GM23248 (cell line): ENCODE results near the gene LGR6. TPM values are rescaled to one million over a fixed set of nuclear protein-coding genes. Genes with fewer than 3 reads are reported as not detected.

Experiments used
- DNase-seq: peaks from one replicate; pipeline ENCODE4 v3.0.0-alpha.2; 2015
- H2AFZ ChIP-seq: fragments of 200-600 bp; sonication (generic); 2 replicates; pipeline ENCODE4 v1.6.1; 2016; ENCODE audit warnings: antibody characterized with exemption
- H3F3A ChIP-seq: fragments of 200-600 bp; sonication (generic); 2 replicates; pipeline ENCODE4 v1.6.1; 2016; ENCODE audit warnings: mild to moderate bottlenecking, antibody characterized with exemption, mixed run types; ENCODE audit not compliant: insufficient read depth
- H3K27ac ChIP-seq: fragments of 200-600 bp; sonication (generic); 2 replicates; pipeline ENCODE4 v1.5.1; 2016; ENCODE audit warnings: mild to moderate bottlenecking
- H3K27me3 ChIP-seq: fragments of 200-600 bp; sonication (generic); replicated peaks from 2 replicates; pipeline ENCODE4 v1.6.1; 2016; ENCODE audit warnings: mild to moderate bottlenecking; ENCODE audit not compliant: insufficient read depth
- H3K36me3 ChIP-seq: fragments of 200-600 bp; sonication (generic); 2 replicates; pipeline ENCODE4 v1.6.1; 2016; ENCODE audit warnings: low read depth, mild to moderate bottlenecking
- H3K4me1 ChIP-seq: fragments of 200-600 bp; sonication (generic); 2 replicates; pipeline ENCODE4 v1.6.1; 2016; ENCODE audit warnings: mild to moderate bottlenecking; ENCODE audit not compliant: insufficient read depth
- H3K4me2 ChIP-seq: fragments of 200-600 bp; sonication (generic); one replicate; pipeline ENCODE4 v1.6.1; 2016; ENCODE audit warnings: mild to moderate bottlenecking; ENCODE audit not compliant: unreplicated experiment
- H3K4me3 ChIP-seq: fragments of 200-600 bp; sonication (generic); 2 replicates; pipeline ENCODE4 v1.5.1; 2016; ENCODE audit warnings: mild to moderate bottlenecking
- H3K79me2 ChIP-seq: fragments of 200-600 bp; sonication (generic); 2 replicates; pipeline ENCODE4 v1.6.1; 2016; ENCODE audit warnings: mild to moderate bottlenecking; ENCODE audit not compliant: insufficient read depth
- H3K9ac ChIP-seq: fragments of 200-600 bp; sonication (generic); 2 replicates; pipeline ENCODE4 v1.6.1; 2016; ENCODE audit warnings: mild to moderate bottlenecking
- H3K9me2 ChIP-seq: fragments of 200-600 bp; sonication (generic); 2 replicates; pipeline ENCODE4 v1.6.1; 2016; ENCODE audit warnings: mixed run types, mild to moderate bottlenecking, moderate library complexity; ENCODE audit not compliant: insufficient read depth
- H3K9me3 ChIP-seq: fragments of 200-600 bp; sonication (generic); one replicate; pipeline ENCODE4 v1.6.1; 2017; ENCODE audit warnings: low read depth
- H4K20me1 ChIP-seq: fragments of 200-600 bp; sonication (generic); 2 replicates; pipeline ENCODE4 v1.6.0; 2016; ENCODE audit not compliant: insufficient read depth
- EZH2 ChIP-seq: fragments of 200-600 bp; sonication (generic); IDR thresholded peaks from 2 replicates; pipeline ENCODE4 v1.6.1; 2018; ENCODE audit warnings: antibody characterized with exemption, mild to moderate bottlenecking; ENCODE audit not compliant: insufficient read depth, poor library complexity, severe bottlenecking
- EZH2phosphoT487 ChIP-seq: fragments of 200-600 bp; sonication (generic); IDR thresholded peaks from 2 replicates; pipeline ENCODE4 v1.6.1; 2018; ENCODE audit warnings: antibody characterized with exemption, moderate library complexity, mild to moderate bottlenecking, low read depth; ENCODE audit not compliant: insufficient read depth
- WGBS, 2 experiments: methylation state at CpG; one replicate each; pipeline ENCODE4 v1.1.6; 2015 to 2017; ENCODE audit warnings: low lambda C conversion rate in 2 of 2, low coverage in 1 of 2; ENCODE audit errors: missing lambda C conversion rate in 2 of 2; 5-methylcytosine and 5-hydroxymethylcytosine counted together
- in situ Hi-C: fragments of 300-500 bp; cut with MboI; formaldehyde crosslinking; loops from 2 replicates; pipeline ENCODE4 v1.15.0; 2020
- polyA plus RNA-seq: library from polyadenylated mRNA; unstranded; fragments of >200 nt; fragmentation: Nextera tagmentation; extraction: Ambion mirVana; gene quantifications from 2 replicates; pipeline ENCODE4 v1.2.1, GENCODE V29; 2016
- total RNA-seq: library from RNA; depleted of rRNA; stranded (reverse); fragments of >200 nt; shearing (Covaris generic); gene quantifications from 2 replicates; pipeline ENCODE4 v1.2.3, GENCODE V29; 2014

Gene LGR6
- total and polyA plus RNA-seq, 2 experiments from 2014 or later = not detected

DNA sequence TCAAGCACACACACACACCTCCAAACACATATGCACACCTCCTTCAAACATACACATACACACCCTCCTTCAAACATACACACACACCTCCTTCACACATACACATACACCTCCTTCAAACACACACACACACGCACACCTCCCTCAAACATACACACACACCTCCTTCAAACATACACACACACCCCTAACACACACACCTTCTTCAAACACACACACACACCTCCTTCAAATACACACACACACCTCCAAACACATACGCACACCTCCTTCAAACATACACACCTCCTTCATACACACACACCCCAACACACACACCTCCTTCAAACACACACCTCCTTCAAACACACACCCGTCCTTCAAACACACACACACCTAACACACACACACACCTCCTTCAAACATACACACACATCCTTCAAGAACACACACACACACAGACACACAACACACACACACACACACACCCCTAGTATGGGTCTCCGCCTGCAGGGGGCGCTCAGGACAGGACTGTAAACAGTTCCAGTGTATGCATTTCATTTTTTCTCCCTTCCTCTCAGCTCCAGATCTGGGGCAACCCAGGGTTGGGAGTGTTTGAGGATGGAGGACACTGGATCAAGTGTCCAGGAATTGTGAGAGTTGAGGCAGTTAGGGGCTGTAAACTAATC is 12.1 kb downstream of the LGR6 start:
- in situ Hi-C loops = no loop called here
- Histone ChIP-seq H3K4me3 (no peak overlapping the region), H3K4me1 (no peaks in the 10 kb centered on the region), H3F3A (no peaks in the 10 kb centered on the region), H2AFZ (no peak overlapping the region), H3K9ac (no peak overlapping the region), H3K27me3 (peaks cover 24% of the 10 kb centered on the region), H3K36me3 (no peaks in the 10 kb centered on the region), H3K27ac (no peak overlapping the region), H4K20me1 (no peaks in the 10 kb centered on the region), H3K9me2 (no peaks in the 10 kb centered on the region), H3K4me2 (no peak overlapping the region), H3K9me3 (no peaks in the 10 kb centered on the region), H3K79me2 (no peaks in the 10 kb centered on the region)
- 29 to 52% methylated on average over 3 to 5 of the region's 5 CpGs for whole genome bisulfite sequencing, 2 experiments
- TF ChIP-seq EZH2phosphoT487 = no peak
- TF ChIP-seq EZH2 = no peak
- no peak for DNase-seq

DNA sequence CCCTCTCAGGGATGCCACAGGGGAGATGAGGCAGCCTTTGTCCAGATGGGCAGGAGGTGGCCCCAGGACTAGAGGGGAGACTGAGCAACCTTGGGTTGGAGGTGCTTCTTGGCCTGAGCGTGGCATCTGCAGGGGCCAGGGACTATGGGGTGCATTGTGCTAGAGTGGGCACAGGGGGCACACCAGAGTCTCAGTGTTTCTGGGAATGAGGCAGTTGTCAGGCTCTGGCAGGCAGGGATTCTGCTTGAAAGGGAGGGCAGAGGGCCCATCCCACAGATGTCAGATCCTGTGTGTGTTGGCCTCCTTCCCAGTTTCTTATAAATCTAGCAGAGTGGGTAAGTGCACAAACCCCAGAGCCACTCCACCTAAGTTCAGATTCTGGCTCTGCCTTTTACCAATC is 13.7 kb downstream of the LGR6 start:
- Histone ChIP-seq H3K36me3 (no peaks in the 10 kb centered on the region), H3K4me1 (no peaks in the 10 kb centered on the region), H3K27me3 (peaks cover 39% of the 10 kb centered on the region), H3F3A (no peaks in the 10 kb centered on the region), H3K27ac (no peak overlapping the region), H3K4me2 (no peak overlapping the region), H4K20me1 (no peaks in the 10 kb centered on the region), H2AFZ (no peak overlapping the region), H3K9ac (no peak overlapping the region), H3K9me2 (no peaks in the 10 kb centered on the region), H3K9me3 (no peaks in the 10 kb centered on the region), H3K4me3 (no peak overlapping the region), H3K79me2 (no peaks in the 10 kb centered on the region)
- no peak for TF ChIP-seq EZH2phosphoT487
- no peak for TF ChIP-seq EZH2
- DNase-seq = peak; percentile 62
- in situ Hi-C loops = no loop called here
- 57% methylated on average over 1 of the region's 1 CpG; no CpG with 5 or more reads in 1 of the 2 experiments for WGBS, 2 experiments

GRCh38 chr1:202208351-202208857 is 14.8 kb downstream of the LGR6 start:
- in situ Hi-C loops = no loop called here
- Histone ChIP-seq H3K9ac (no peak overlapping the region), H3K9me2 (no peaks in the 10 kb centered on the region), H3K27me3 (peaks cover 49% of the 10 kb centered on the region), H3K4me3 (no peak overlapping the region), H3K79me2 (no peaks in the 10 kb centered on the region), H3K27ac (no peak overlapping the region), H3K4me1 (no peaks in the 10 kb centered on the region), H3F3A (no peaks in the 10 kb centered on the region), H2AFZ (no peak overlapping the region), H3K9me3 (no peaks in the 10 kb centered on the region), H3K4me2 (no peak overlapping the region), H4K20me1 (no peaks in the 10 kb centered on the region), H3K36me3 (no peaks in the 10 kb centered on the region)
- no peak for TF ChIP-seq EZH2phosphoT487
- no peak for TF ChIP-seq EZH2
- DNase-seq = no peak
- WGBS, 2 experiments = 52 to 64% methylated on average over 11 of the region's 11 CpGs

DNA sequence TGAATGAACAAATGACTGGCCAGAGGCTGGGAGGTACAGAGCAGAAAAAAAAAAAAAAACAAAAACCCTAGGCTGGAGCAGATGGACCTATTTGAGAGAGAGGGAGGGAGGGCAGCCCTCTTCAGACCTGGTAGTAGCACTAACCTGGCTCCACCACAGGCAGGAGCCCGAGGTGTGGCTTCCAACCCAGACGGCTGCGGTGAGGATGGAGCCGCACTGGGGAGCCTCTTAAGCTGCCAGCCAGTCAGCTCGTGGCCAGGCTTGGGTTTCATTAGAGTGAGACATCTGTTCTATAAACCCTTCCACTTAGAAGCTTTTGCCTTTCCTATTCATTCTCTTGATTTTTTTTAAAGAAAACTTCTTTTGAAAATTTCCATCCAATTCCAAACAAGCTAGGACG is 16.8 kb downstream of the LGR6 start:
- no peaks in the 10 kb centered on the region for H3K4me1 ChIP-seq
- H4K20me1 ChIP-seq = no peaks in the 10 kb centered on the region
- no peak overlapping the region for H2AFZ ChIP-seq
- H3K9me3 ChIP-seq = no peaks in the 10 kb centered on the region
- no peak overlapping the region for H3K4me3 ChIP-seq
- H3F3A ChIP-seq = no peaks in the 10 kb centered on the region
- no peak overlapping the region for H3K9ac ChIP-seq
- H3K36me3 ChIP-seq = no peaks in the 10 kb centered on the region
- peaks cover 63% of the 10 kb centered on the region for H3K27me3 ChIP-seq
- H3K27ac ChIP-seq = no peak overlapping the region
- TF ChIP-seq EZH2 (no peak), EZH2phosphoT487 (no peak)
- no peaks in the 10 kb centered on the region for H3K79me2 ChIP-seq
- no peaks in the 10 kb centered on the region for H3K9me2 ChIP-seq
- DNase-seq = peak; percentile 43
- in situ Hi-C loops = no loop called here
- 14% methylated on average over 6 of the region's 6 CpGs for WGBS, 2 experiments
- H3K4me2 ChIP-seq = no peak overlapping the region

- H3K9me2 ChIP-seq = no peaks in the 10 kb centered on the region
- H3K9me3 ChIP-seq = no peaks in the 10 kb centered on the region
- H3K4me1 ChIP-seq = no peaks in the 10 kb centered on the region
- H3F3A ChIP-seq = no peaks in the 10 kb centered on the region
- H2AFZ ChIP-seq = no peak overlapping the region
- no peak overlapping the region for H3K9ac ChIP-seq
- TF ChIP-seq EZH2 = no peak
- TF ChIP-seq EZH2phosphoT487 = no peak
- H4K20me1 ChIP-seq = no peaks in the 10 kb centered on the region
- no peaks in the 10 kb centered on the region for H3K79me2 ChIP-seq
- no peak for DNase-seq
- no peak overlapping the region for H3K4me2 ChIP-seq
- in situ Hi-C loops = no loop called here
- peaks cover 69% of the 10 kb centered on the region for H3K27me3 ChIP-seq
- WGBS, 2 experiments = 30 to 58% methylated on average over 1 of the region's 1 CpG
- H3K36me3 ChIP-seq = no peaks in the 10 kb centered on the region
- no peak overlapping the region for H3K27ac ChIP-seq
- H3K4me3 ChIP-seq = no peak overlapping the region
Observed at GRCh38 chr1:202210969-202211368, 17.4 kb downstream of the LGR6 start.
